Right atrium auricular region (tissue), 2 donors: ENCODE measurements around the gene NPB. TPM values are rescaled to one million over a fixed set of nuclear protein-coding genes. Genes with fewer than 3 reads are reported as not detected.

Experiments
- DNase-seq: peaks from one replicate; pipeline ENCODE4 v3.0.0-alpha.2; 2019; ENCODE audit warnings: low spot score
- H3K27ac ChIP-seq, 2 donors: fragments of 200-600 bp; sonication (generic); 1 replicate in 1 of 2; 2 replicates in 1 of 2; pipeline ENCODE4 v1.5.1; 2016 to 2019
- H3K27me3 ChIP-seq, 2 donors: fragments of 200-600 bp; sonication (generic); one replicate each; pipeline versions ENCODE4 v1.5.1 to v1.6.0; 2017 to 2019
- H3K36me3 ChIP-seq: fragments of 200-600 bp; sonication (generic); one replicate; pipeline ENCODE4 v1.5.1; 2016
- H3K4me1 ChIP-seq, 2 donors: fragments of 200-600 bp; sonication (generic); one replicate each; pipeline versions ENCODE4 v1.5.1 to v1.6.0; 2017 to 2019
- H3K4me3 ChIP-seq, 2 donors: fragments of 200-600 bp; sonication (generic); 1 replicate in 1 of 2; 2 replicates in 1 of 2; pipeline ENCODE4 v1.5.1; 2017 to 2019; ENCODE audit warnings: mild to moderate bottlenecking in 1 of 2, moderate library complexity in 1 of 2
- H3K9me3 ChIP-seq, 2 donors: fragments of 200-600 bp; sonication (generic); one replicate each; pipeline ENCODE4 v1.5.1; 2019
- total RNA-seq, 2 donors: library from RNA; depleted of rRNA; stranded (reverse); fragments of >200 nt; gene quantifications; one replicate each; pipeline ENCODE4 v1.1.0, GENCODE V29; 2016
- TF ChIP-seq, protein P1 (sequence below), 2 donors: fragments of 200-600 bp; sonication (generic); IDR thresholded peaks; one replicate each; pipeline ENCODE4 v1.5.1; 2019; ENCODE audit warnings: antibody characterized with exemption in 2 of 2

NPB gene
- total RNA-seq, 2 donors from 2014 or later = 1.7 TPM; not detected in 1

DNA sequence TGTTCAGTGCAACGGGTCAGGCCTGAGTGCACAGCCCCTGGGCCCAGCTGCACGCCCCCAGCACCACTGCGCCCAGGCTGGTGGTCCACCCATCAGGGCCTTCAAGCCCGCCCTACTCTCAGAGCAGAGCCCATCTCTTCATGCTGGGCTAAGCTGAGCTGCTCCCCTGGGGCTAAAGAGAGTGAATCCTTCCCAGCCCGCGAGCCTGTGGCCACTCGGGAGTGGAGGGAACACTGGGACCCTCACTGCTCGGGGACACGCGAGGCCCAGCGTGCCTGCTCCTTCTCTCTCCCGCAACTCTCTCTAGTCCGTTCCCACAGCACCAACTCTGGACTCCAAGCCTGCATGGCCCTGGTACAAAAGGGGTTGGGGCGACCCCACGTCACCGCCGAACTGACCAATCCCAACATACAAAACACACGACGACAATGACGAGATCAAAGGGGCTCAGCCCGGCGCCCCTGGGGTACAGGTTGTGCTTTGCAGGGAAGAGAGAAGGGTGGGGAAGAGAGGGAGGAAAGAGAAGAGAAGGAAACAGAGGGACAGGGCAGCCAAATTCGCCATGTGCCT is 20.0 kb downstream of the NPB start:
- Histone ChIP-seq H3K4me3 (no peak overlapping the region), H3K4me1 (peaks cover 0 to 80% of the 10 kb centered on the region in 2 donors), H3K9me3 (no peaks in the 10 kb centered on the region), H3K36me3 (peaks cover 27% of the 10 kb centered on the region), H3K27me3 (no peaks in the 10 kb centered on the region), H3K27ac (no peak overlapping the region)
- DNase-seq = no peak
- TF ChIP-seq, protein P1, sequence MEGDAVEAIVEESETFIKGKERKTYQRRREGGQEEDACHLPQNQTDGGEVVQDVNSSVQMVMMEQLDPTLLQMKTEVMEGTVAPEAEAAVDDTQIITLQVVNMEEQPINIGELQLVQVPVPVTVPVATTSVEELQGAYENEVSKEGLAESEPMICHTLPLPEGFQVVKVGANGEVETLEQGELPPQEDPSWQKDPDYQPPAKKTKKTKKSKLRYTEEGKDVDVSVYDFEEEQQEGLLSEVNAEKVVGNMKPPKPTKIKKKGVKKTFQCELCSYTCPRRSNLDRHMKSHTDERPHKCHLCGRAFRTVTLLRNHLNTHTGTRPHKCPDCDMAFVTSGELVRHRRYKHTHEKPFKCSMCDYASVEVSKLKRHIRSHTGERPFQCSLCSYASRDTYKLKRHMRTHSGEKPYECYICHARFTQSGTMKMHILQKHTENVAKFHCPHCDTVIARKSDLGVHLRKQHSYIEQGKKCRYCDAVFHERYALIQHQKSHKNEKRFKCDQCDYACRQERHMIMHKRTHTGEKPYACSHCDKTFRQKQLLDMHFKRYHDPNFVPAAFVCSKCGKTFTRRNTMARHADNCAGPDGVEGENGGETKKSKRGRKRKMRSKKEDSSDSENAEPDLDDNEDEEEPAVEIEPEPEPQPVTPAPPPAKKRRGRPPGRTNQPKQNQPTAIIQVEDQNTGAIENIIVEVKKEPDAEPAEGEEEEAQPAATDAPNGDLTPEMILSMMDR (IDR thresholded peaks at IDR 0.05) = no peak

DNA sequence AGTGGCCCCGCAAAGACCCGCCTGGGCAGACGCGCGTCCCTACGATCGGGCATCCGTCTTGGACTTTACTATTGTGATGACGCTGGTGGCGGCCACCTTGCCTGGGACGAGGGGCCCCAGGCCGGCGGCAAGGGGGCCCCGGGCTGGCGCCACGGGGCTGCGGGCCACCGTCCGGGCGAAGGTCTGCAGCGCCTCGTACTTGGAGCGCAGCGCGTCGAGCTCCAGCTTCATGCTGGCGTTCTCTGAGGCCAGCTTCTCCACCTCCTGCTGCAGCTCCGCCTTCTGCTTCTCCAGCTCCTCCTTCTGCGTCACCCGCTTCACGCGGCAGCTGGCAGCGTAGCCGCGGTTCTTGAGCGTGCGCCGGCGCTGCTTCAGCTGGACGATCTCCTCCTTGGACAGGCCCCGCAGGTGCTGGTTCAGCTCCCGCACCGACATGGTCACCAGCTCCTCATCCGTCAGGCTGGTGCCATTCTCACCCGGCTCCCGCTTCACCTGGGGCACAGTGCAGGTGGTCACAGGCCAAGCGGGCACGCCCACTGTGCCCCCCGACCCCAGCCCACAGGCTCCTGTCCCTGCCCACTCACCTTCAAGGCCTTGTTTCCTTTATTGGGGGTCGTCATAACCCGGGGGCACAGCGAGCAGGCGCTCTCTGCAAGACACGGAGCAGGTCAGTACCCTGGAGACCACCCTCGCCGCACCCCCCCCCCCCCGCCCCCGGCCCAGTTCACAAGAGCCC is 20.7 kb downstream of the NPB start:
- H3K4me1 ChIP-seq = peaks cover 0 to 75% of the 10 kb centered on the region in 2 donors
- peak overlapping the region in 1 of 2 donors; percentile 38 for H3K4me3 ChIP-seq
- TF ChIP-seq, protein P1 (IDR thresholded peaks at IDR 0.05) = no peak
- H3K27ac ChIP-seq = peak overlapping the region; percentile 47 to 76
- H3K27me3 ChIP-seq = no peaks in the 10 kb centered on the region
- DNase-seq = no peak
- no peaks in the 10 kb centered on the region for H3K9me3 ChIP-seq
- H3K36me3 ChIP-seq = peaks cover 27% of the 10 kb centered on the region

DNA sequence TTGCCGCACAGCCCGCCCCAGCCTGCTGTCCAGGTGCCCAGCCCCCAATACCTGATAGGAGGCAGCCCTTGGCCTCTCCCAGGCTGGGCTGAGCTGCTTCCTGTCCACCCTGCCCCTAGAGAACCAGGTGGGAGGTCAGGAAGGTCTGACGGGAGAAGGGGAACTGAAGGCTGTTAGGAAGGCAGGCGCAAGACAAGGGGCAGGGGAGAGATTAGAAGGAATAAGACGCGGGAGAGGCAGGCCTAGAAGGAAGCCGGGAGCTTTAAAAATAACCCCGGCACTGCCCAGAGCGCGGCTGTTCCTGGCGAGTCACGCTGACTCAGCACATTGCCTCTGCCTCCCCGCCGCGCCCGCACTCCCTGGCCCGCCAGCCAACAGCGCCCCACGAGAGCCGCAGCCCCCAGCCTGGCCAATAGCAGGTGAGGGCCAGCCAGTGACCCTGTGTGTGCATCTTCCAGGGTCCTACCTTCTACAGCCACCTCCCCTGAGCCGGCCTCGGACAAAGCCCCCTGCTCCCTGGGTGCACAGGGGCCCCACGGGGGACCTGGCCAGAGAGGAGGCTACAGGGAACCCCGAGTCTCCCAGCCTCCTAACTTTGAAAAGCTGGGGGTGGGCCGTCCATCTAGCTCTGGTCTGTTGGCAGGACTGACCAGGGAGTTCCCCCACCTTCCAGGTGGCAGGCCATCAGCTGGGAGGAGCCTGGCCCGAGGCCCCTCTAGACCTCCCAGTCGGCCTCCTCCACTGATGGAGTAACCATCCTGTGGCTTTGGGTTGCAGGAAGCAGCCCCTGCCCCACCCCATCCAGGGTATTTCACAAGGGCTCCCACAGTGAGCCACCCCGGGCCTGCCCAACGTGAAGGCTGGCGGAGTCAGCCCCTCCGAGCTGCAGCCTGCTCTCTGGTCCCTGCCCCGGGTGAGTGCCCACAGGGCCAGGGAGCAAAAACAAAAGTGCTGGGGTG is 21.5 kb downstream of the NPB start:
- Histone ChIP-seq H3K36me3 (peaks cover 27% of the 10 kb centered on the region), H3K27me3 (no peaks in the 10 kb centered on the region), H3K4me1 (peaks cover 0 to 78% of the 10 kb centered on the region in 2 donors), H3K9me3 (no peaks in the 10 kb centered on the region), H3K4me3 (peak overlapping the region; percentile 13 to 38), H3K27ac (peak overlapping the region; percentile 47 to 76)
- TF ChIP-seq, protein P1 (IDR thresholded peaks at IDR 0.05) = no peak
- peak; percentile 70 for DNase-seq

GRCh38 chr17:81924557-81925532 is 22.8 kb downstream of the NPB start:
- no peak overlapping the region for H3K4me3 ChIP-seq
- no peaks in the 10 kb centered on the region for H3K9me3 ChIP-seq
- DNase-seq = no peak
- peak overlapping the region; percentile 3 to 76 for H3K27ac ChIP-seq
- peaks cover 0 to 74% of the 10 kb centered on the region in 2 donors for H3K4me1 ChIP-seq
- peaks cover 24% of the 10 kb centered on the region for H3K36me3 ChIP-seq
- TF ChIP-seq, protein P1 (IDR thresholded peaks at IDR 0.05) = no peak
- no peaks in the 10 kb centered on the region for H3K27me3 ChIP-seq
